ENCODE data around the gene HMOX2. TPM values are rescaled to one million over a fixed set of nuclear protein-coding genes. Genes with fewer than 3 reads are reported as not detected.

HMOX2 gene
- total RNA-seq, 2 donors from 2014 or later, result 46.8 to 55.7 TPM

GRCh38 chr16:4525069-4525468 lies 48.9 kb downstream of the HMOX2 start:
- H3K4me1 ChIP-seq, result no peaks in the 10 kb centered on the region
- no peak overlapping the region for H3K9ac ChIP-seq (ENCODE audit: low read depth in 2 of 2, low read length in 2 of 2)
- TF ChIP-seq CTCF (IDR thresholded peaks at IDR 0.05), result no peak
- intact Hi-C loops (cut with DNase I), result no loop called here
- no peaks in the 10 kb centered on the region for H3K36me3 ChIP-seq
- no peak overlapping the region for H3K4me3 ChIP-seq
- DNase-seq, result no peak
- H3K27ac ChIP-seq, result no peak overlapping the region
- H3K27me3 ChIP-seq, result no peaks in the 10 kb centered on the region
- no peaks in the 10 kb centered on the region for H3K9me3 ChIP-seq

- Histone ChIP-seq H3K36me3 (no peaks in the 10 kb centered on the region), H3K27ac (no peak overlapping the region), H3K4me1 (no peaks in the 10 kb centered on the region), H3K9ac (ENCODE audit: low read depth in 2 of 2, low read length in 2 of 2) (no peak overlapping the region), H3K4me3 (no peak overlapping the region), H3K9me3 (no peaks in the 10 kb centered on the region), H3K27me3 (no peaks in the 10 kb centered on the region)
- intact Hi-C loops (cut with DNase I), result no loop called here
- TF ChIP-seq CTCF (IDR thresholded peaks at IDR 0.05), result no peak
- no peak for DNase-seq
Measured at GRCh38 chr16:4525634-4526277, 49.6 kb downstream of the HMOX2 start.

GRCh38 chr16:4529085-4530060 lies 53.2 kb downstream of the HMOX2 start:
- H3K27ac ChIP-seq, result no peak overlapping the region
- no peak for DNase-seq
- intact Hi-C loops (cut with DNase I), result no loop called here
- H3K27me3 ChIP-seq, result no peaks in the 10 kb centered on the region
- no peak overlapping the region for H3K9ac ChIP-seq (ENCODE audit: low read depth in 2 of 2, low read length in 2 of 2)
- no peak for TF ChIP-seq CTCF (IDR thresholded peaks at IDR 0.05)
- no peaks in the 10 kb centered on the region for H3K9me3 ChIP-seq
- H3K4me3 ChIP-seq, result no peak overlapping the region
- H3K36me3 ChIP-seq, result no peaks in the 10 kb centered on the region
- H3K4me1 ChIP-seq, result no peaks in the 10 kb centered on the region

GRCh38 chr16:4531811-4532210 lies 55.6 kb downstream of the HMOX2 start:
- no peak overlapping the region for H3K27ac ChIP-seq
- no peak overlapping the region for H3K9ac ChIP-seq (ENCODE audit: low read depth in 2 of 2, low read length in 2 of 2)
- no peaks in the 10 kb centered on the region for H3K9me3 ChIP-seq
- TF ChIP-seq CTCF (IDR thresholded peaks at IDR 0.05), result no peak
- no peaks in the 10 kb centered on the region for H3K36me3 ChIP-seq
- no peaks in the 10 kb centered on the region for H3K27me3 ChIP-seq
- no peak overlapping the region for H3K4me3 ChIP-seq
- no peak for DNase-seq
- intact Hi-C loops (cut with DNase I), result no loop called here
- no peaks in the 10 kb centered on the region for H3K4me1 ChIP-seq

GRCh38 chr16:4532238-4532637 lies 56.0 kb downstream of the HMOX2 start:
- intact Hi-C loops (cut with DNase I), result no loop called here
- no peaks in the 10 kb centered on the region for H3K36me3 ChIP-seq
- H3K9ac ChIP-seq (ENCODE audit: low read depth in 2 of 2, low read length in 2 of 2), result no peak overlapping the region
- H3K27me3 ChIP-seq, result no peaks in the 10 kb centered on the region
- TF ChIP-seq CTCF (IDR thresholded peaks at IDR 0.05), result no peak
- H3K4me1 ChIP-seq, result no peaks in the 10 kb centered on the region
- H3K9me3 ChIP-seq, result no peaks in the 10 kb centered on the region
- no peak overlapping the region for H3K4me3 ChIP-seq
- H3K27ac ChIP-seq, result no peak overlapping the region
- no peak for DNase-seq

All from colonic mucosa (tissue), 4 donors.